ENCODE measurements around the gene THUMPD1. TPM values are rescaled to one million over a fixed set of nuclear protein-coding genes. Genes with fewer than 3 reads are reported as not detected.

Gene THUMPD1
- total and polyA plus RNA-seq, 2 of the 8 experiments (the other 6 are each of a cell fraction or from before 2014, with no cell fraction given): 31.6 to 49.4 TPM

GRCh38 chr16:20740901-20741521 lies 607 bp downstream of the THUMPD1 start:
- H4K5ac ChIP-seq (ENCODE audit: insufficient read length, low read depth, low read length): peak overlapping the region; percentile 95
- no peak overlapping the region for H3K56ac ChIP-seq (replicated peaks; ENCODE audit: insufficient read length, low read depth, low read length)
- H2BK120ac ChIP-seq (replicated peaks; ENCODE audit: low read depth, low read length): no peak overlapping the region
- H3K4ac ChIP-seq (replicated peaks; ENCODE audit: insufficient read length, low read depth, low read length): no peak overlapping the region
- peak; percentile 31 to 88 for DNase-seq (ENCODE audit: low read depth in 1 of 2, low spot score in 2 of 2)
- no peak overlapping the region for H2BK12ac ChIP-seq (ENCODE audit: low read depth, low read length)
- no peak overlapping the region for H4K91ac ChIP-seq (replicated peaks; ENCODE audit: insufficient read length, low read length)
- no peak overlapping the region for H2AFZ ChIP-seq (ENCODE audit: low read length)
- H3K18ac ChIP-seq (ENCODE audit: extremely low read depth, low read length): peak overlapping the region; percentile 96; the same call in 1 of the 2 replicates
- WGBS, 2 experiments (ENCODE audit: extremely low coverage in 1 of 2, insufficient coverage in 1 of 2, insufficient read length in 1 of 2, insufficient replicate concordance in 2 of 2, low coverage in 1 of 2, low lambda C conversion rate in 2 of 2, missing lambda C conversion rate in 1 of 2): 7% methylated on average over 25 of the region's 36 CpGs; no CpG with 5 or more reads in 1 of the 2 experiments
- ChIA-PET POLR2A (ENCODE audit: partially characterized antibody) (interaction anchor here (0.8 to 3.2 kb wide), 4 partner anchors 10 to 66 kb away, joined by 3 to 17 read pairs (median 4); partner anchors contain the start of genes ERI2 and REXO5), CTCF (ENCODE audit: partially characterized antibody) (interaction anchor here (0.7 to 1.0 kb wide), 2 partner anchors 10 to 16 kb away, joined by 3 read pairs; no protein-coding TSS in a partner anchor)
- H3K4me3 ChIP-seq (ENCODE audit: extremely low read depth in 1 of 4, insufficient read depth in 2 of 4, low read depth in 3 of 4, low read length in 4 of 4): peak overlapping the region; percentile 88 to 95 (median 92)
- peak overlapping the region; percentile 99 for H4K8ac ChIP-seq (ENCODE audit: extremely low read depth, insufficient read depth, low read length)
- H3K27me3 ChIP-seq (replicated peaks in 1 of 4; ENCODE audit: control insufficient read depth in 3 of 4, extremely low read depth in 1 of 4, insufficient read depth in 3 of 4, low read length in 3 of 4): no peaks in the 10 kb centered on the region
- no peak for FAIRE-seq
- no peak overlapping the region for H2AK5ac ChIP-seq (ENCODE audit: low read depth, low read length)
- H3K27ac ChIP-seq (ENCODE audit: low read depth, low read length): no peak overlapping the region; the same call in 1 of the 2 replicates
- H3K4me2 ChIP-seq (ENCODE audit: insufficient read depth in 1 of 2, low read depth in 2 of 2, low read length in 2 of 2): peak overlapping the region; percentile 76 to 91
- H3K79me2 ChIP-seq (ENCODE audit: control insufficient read depth in 1 of 2, insufficient read depth in 2 of 2, low read length in 2 of 2): peaks cover 7 to 29% of the 10 kb centered on the region in 2 experiments
- H2BK5ac ChIP-seq (ENCODE audit: low read depth, low read length): peak overlapping the region; percentile 98
- peaks cover 2 to 12% of the 10 kb centered on the region in 2 experiments for H4K20me1 ChIP-seq (replicated peaks in 1 of 2; ENCODE audit: control insufficient read depth in 1 of 2, insufficient read depth in 2 of 2, low read length in 2 of 2)
- no peak overlapping the region for H2BK20ac ChIP-seq (ENCODE audit: low read length)
- H3K4me1 ChIP-seq (replicated peaks in 1 of 4; ENCODE audit: control insufficient read depth in 3 of 4, insufficient read depth in 4 of 4, low read length in 3 of 4): no peaks in the 10 kb centered on the region; a peak in 2 of 7 replicates
- no peak overlapping the region for H3K14ac ChIP-seq (ENCODE audit: insufficient read length)
- H3K9me3 ChIP-seq (ENCODE audit: insufficient read depth in 2 of 2, low read depth in 1 of 2, low read length in 1 of 2): peaks cover 0 to 3% of the 10 kb centered on the region in 2 experiments; a peak in 1 of 4 replicates
- no peak overlapping the region for H3K23ac ChIP-seq (ENCODE audit: insufficient read length)
- H3K36me3 ChIP-seq (ENCODE audit: control insufficient read depth in 2 of 4, insufficient read depth in 4 of 4, low read length in 3 of 4): peaks cover 12 to 28% (median 19%) of the 10 kb centered on the region in 4 experiments; a peak in 7 of 8 replicates
- peak overlapping the region; percentile 52 to 95 (median 92) for H3K9ac ChIP-seq (replicated peaks in 1 of 4; ENCODE audit: extremely low read depth in 1 of 4, low read depth in 3 of 4, low read length in 3 of 4)
- peaks cover 3% of the 10 kb centered on the region for H3K79me1 ChIP-seq (ENCODE audit: low read depth, low read length)
- H2BK15ac ChIP-seq (ENCODE audit: low read length): no peak overlapping the region
- peaks cover 3% of the 10 kb centered on the region; the same call in 1 of the 2 replicates for H3K23me2 ChIP-seq (ENCODE audit: low read depth, low read length)
- TF ChIP-seq TCF12 (IDR thresholded peaks at IDR 0.05; ENCODE audit: low read depth, low read length) (no peak), USF2 (IDR thresholded peaks at IDR 0.05; ENCODE audit: low read length) (no peak), NRF1 (IDR thresholded peaks at IDR 0.05; ENCODE audit: low read depth, low read length) (peak; percentile 46)
